Inflammatory macrophage treated with lipopolysaccharide for 4 hours (primary cell): ENCODE data around the gene CHIC1.
"Not testable (repeated sequence)": the region's sequence is repeated elsewhere in the genome, so short reads cannot be mapped to it uniquely, and the experiment has no call there.

ENCODE experiments used
- DNase-seq: peaks from one replicate; pipeline ENCODE4 v3.0.0-alpha.2; 2020

Gene CHIC1

GRCh38 chrX:73562984-73563737 lies at the start of gene CHIC1:
TSS of gene CHIC1 (plus strand) at chrX:73563197. CDS start at chrX:73563285, 88 bp downstream.
- peak; percentile 2 for DNase-seq

- not testable (repeated sequence) for DNase-seq
Measured at GRCh38 chrX:73522823-73523222, 40.2 kb upstream of the CHIC1 start.

- DNase-seq = no peak
Measured at GRCh38 chrX:73524906-73525305, 38.1 kb upstream of the CHIC1 start.

- DNase-seq = no peak
Measured at GRCh38 chrX:73525928-73526690, 36.9 kb upstream of the CHIC1 start.

GRCh38 chrX:73531655-73532054 lies 31.3 kb upstream of the CHIC1 start:
- not testable (repeated sequence) for DNase-seq

- no peak for DNase-seq
Measured at GRCh38 chrX:73556159-73556558, 6.8 kb upstream of the CHIC1 start.

- no peak for DNase-seq
Measured at GRCh38 chrX:73561801-73562200, 1.2 kb upstream of the CHIC1 start.

- no peak for DNase-seq
Measured at GRCh38 chrX:73562458-73562857, 539 bp upstream of the CHIC1 start.

- no peak for DNase-seq
Measured at GRCh38 chrX:73563738-73564068, 706 bp downstream of the CHIC1 start.

- DNase-seq = no peak
Measured at GRCh38 chrX:73577361-73577760, 14.4 kb downstream of the CHIC1 start.

- no peak for DNase-seq
Measured at GRCh38 chrX:73581002-73581628, 18.1 kb downstream of the CHIC1 start.

- not testable (repeated sequence) for DNase-seq
Measured at GRCh38 chrX:73597758-73598157, 34.8 kb downstream of the CHIC1 start.

GRCh38 chrX:73615022-73615421 lies 52.0 kb downstream of the CHIC1 start:
- DNase-seq = no peak

- not testable (repeated sequence) for DNase-seq
Measured at GRCh38 chrX:73641669-73642068, 78.7 kb downstream of the CHIC1 start.

- DNase-seq = no peak
Measured at GRCh38 chrX:73647212-73647611, 84.2 kb downstream of the CHIC1 start.

GRCh38 chrX:73647632-73648322 lies 84.8 kb downstream of the CHIC1 start:
- DNase-seq = no peak

- DNase-seq = not testable (repeated sequence)
Measured at GRCh38 chrX:73661322-73661721, 98.3 kb downstream of the CHIC1 start.

- DNase-seq = no peak
Measured at GRCh38 chrX:73668779-73669178, 105.8 kb downstream of the CHIC1 start.

- DNase-seq = no peak
Measured at GRCh38 chrX:73681408-73681807, 118.4 kb downstream of the CHIC1 start.

GRCh38 chrX:73683236-73683859 lies 120.4 kb downstream of the CHIC1 start:
- DNase-seq = no peak

GRCh38 chrX:73707014-73707413 lies 144.0 kb downstream of the CHIC1 start:
- DNase-seq = not testable (repeated sequence)

GRCh38 chrX:73728602-73729001 lies 165.6 kb downstream of the CHIC1 start:
- no peak for DNase-seq
